Astrocyte (in vitro differentiated cells and primary cell): ENCODE measurements around the gene IL4R. TPM values are rescaled to one million over a fixed set of nuclear protein-coding genes. Genes with fewer than 3 reads are reported as not detected.
"Not testable (repeated sequence)": the region's sequence is repeated elsewhere in the genome, so short reads cannot be mapped to it uniquely, and the experiment has no call there.

Source experiments
- DNase-seq: peaks from one replicate; pipeline ENCODE4 v3.0.0-alpha.2; 2010; ENCODE audit warnings: low read depth
- FAIRE-seq: peaks from 2 replicates; lab custom pipeline; 2011; peaks lifted over from hg19 to GRCh38; lab: Jason Lieb, UNC
- H2AFZ ChIP-seq: 2 replicates; pipeline ENCODE4 v1.6.0; 2012; ENCODE audit warnings: low read depth, low read length, inconsistent platforms
- H3K27ac ChIP-seq: 2 replicates; pipeline ENCODE4 v1.5.1; 2011; ENCODE audit warnings: low read depth, low read length, inconsistent platforms
- H3K27me3 ChIP-seq: 2 replicates; pipeline ENCODE4 v1.6.0; 2011; ENCODE audit warnings: low read length, inconsistent platforms; ENCODE audit not compliant: insufficient read depth
- H3K36me3 ChIP-seq: 2 replicates; pipeline ENCODE4 v1.5.1; 2011; ENCODE audit warnings: low read length, inconsistent platforms; ENCODE audit not compliant: insufficient read depth
- H3K4me1 ChIP-seq: 2 replicates; pipeline ENCODE4 v1.5.1; 2011; ENCODE audit warnings: low read length, inconsistent platforms; ENCODE audit not compliant: insufficient read depth
- H3K4me2 ChIP-seq: 2 replicates; pipeline ENCODE4 v1.6.0; 2012; ENCODE audit warnings: low read length, inconsistent platforms
- H3K4me3 ChIP-seq: 2 replicates; pipeline ENCODE4 v1.5.1; 2011; ENCODE audit warnings: low read depth, mild to moderate bottlenecking, low read length, inconsistent platforms; ENCODE audit not compliant: insufficient read depth
- H3K79me2 ChIP-seq: 2 replicates; pipeline ENCODE4 v1.6.0; 2012; ENCODE audit warnings: mild to moderate bottlenecking, low read length, inconsistent platforms; ENCODE audit not compliant: insufficient read depth
- H3K9ac ChIP-seq: 2 replicates; pipeline ENCODE4 v1.6.0; 2012; ENCODE audit warnings: mild to moderate bottlenecking, low read length, inconsistent platforms
- H3K9me3 ChIP-seq: 2 replicates; pipeline ENCODE4 v1.5.1; 2012; ENCODE audit warnings: low read depth, mild to moderate bottlenecking, low read length, inconsistent platforms; ENCODE audit not compliant: insufficient read depth
- H4K20me1 ChIP-seq: 2 replicates; pipeline ENCODE4 v1.6.0; 2012; ENCODE audit warnings: low read length, inconsistent platforms; ENCODE audit not compliant: insufficient read depth
- H3K27ac Mint-ChIP-seq: one replicate; pipeline ENCODE4 v1.8.0; 2021; ENCODE audit warnings: mild to moderate bottlenecking, mixed read lengths; ENCODE audit not compliant: unreplicated experiment
- H3K27me3 Mint-ChIP-seq: one replicate; pipeline ENCODE4 v1.8.0; 2021; ENCODE audit warnings: low read depth, mixed read lengths; ENCODE audit not compliant: unreplicated experiment
- H3K36me3 Mint-ChIP-seq: one replicate; pipeline ENCODE4 v1.8.0; 2021; ENCODE audit warnings: low read depth, mixed read lengths; ENCODE audit not compliant: unreplicated experiment
- H3K4me1 Mint-ChIP-seq: one replicate; pipeline ENCODE4 v1.8.0; 2021; ENCODE audit warnings: low read depth, mixed read lengths; ENCODE audit not compliant: unreplicated experiment
- H3K4me3 Mint-ChIP-seq: one replicate; pipeline ENCODE4 v1.8.0; 2021; ENCODE audit warnings: mild to moderate bottlenecking, moderate library complexity, mixed read lengths; ENCODE audit not compliant: unreplicated experiment
- H3K9me3 Mint-ChIP-seq: one replicate; pipeline ENCODE4 v1.8.0; 2021; ENCODE audit warnings: mild to moderate bottlenecking, mixed read lengths; ENCODE audit not compliant: unreplicated experiment
- EZH2 ChIP-seq: IDR thresholded peaks from 2 replicates; pipeline ENCODE4 v1.6.1; 2012; ENCODE audit warnings: mild to moderate bottlenecking, low read length, inconsistent platforms; ENCODE audit not compliant: insufficient read depth
- total RNA-seq: library from RNA; stranded (reverse); gene quantifications from 2 replicates; pipeline ENCODE4 v1.2.1, GENCODE V29; 2021
- TF ChIP-seq, protein P1 (sequence below): IDR thresholded peaks from 2 replicates; pipeline ENCODE4 v1.5.1; 2011; ENCODE audit warnings: low read depth, mild to moderate bottlenecking, inconsistent platforms, low read length, moderate library complexity; ENCODE audit not compliant: insufficient read depth

Gene IL4R
- total RNA-seq, 1 donor from 2014 or later = 17.5 TPM

- FAIRE-seq (no peak), DNase-seq (no peak)
- no peaks in the 10 kb centered on the region for H3K36me3 Mint-ChIP-seq
- peaks cover 2% of the 10 kb centered on the region for H3K9me3 Mint-ChIP-seq
- Histone ChIP-seq H3K4me3 (no peak overlapping the region), H3K9me3 (no peaks in the 10 kb centered on the region), H3K9ac (no peak overlapping the region), H2AFZ (no peak overlapping the region), H3K36me3 (no peaks in the 10 kb centered on the region), H3K27ac (no peak overlapping the region), H3K79me2 (peaks cover 9% of the 10 kb centered on the region), H3K4me1 (peaks cover 13% of the 10 kb centered on the region), H4K20me1 (no peaks in the 10 kb centered on the region), H3K4me2 (no peak overlapping the region), H3K27me3 (no peaks in the 10 kb centered on the region)
- no peak overlapping the region for H3K4me3 Mint-ChIP-seq
- TF ChIP-seq, protein P1, sequence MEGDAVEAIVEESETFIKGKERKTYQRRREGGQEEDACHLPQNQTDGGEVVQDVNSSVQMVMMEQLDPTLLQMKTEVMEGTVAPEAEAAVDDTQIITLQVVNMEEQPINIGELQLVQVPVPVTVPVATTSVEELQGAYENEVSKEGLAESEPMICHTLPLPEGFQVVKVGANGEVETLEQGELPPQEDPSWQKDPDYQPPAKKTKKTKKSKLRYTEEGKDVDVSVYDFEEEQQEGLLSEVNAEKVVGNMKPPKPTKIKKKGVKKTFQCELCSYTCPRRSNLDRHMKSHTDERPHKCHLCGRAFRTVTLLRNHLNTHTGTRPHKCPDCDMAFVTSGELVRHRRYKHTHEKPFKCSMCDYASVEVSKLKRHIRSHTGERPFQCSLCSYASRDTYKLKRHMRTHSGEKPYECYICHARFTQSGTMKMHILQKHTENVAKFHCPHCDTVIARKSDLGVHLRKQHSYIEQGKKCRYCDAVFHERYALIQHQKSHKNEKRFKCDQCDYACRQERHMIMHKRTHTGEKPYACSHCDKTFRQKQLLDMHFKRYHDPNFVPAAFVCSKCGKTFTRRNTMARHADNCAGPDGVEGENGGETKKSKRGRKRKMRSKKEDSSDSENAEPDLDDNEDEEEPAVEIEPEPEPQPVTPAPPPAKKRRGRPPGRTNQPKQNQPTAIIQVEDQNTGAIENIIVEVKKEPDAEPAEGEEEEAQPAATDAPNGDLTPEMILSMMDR = no peak
- no peak for TF ChIP-seq EZH2
- H3K4me1 Mint-ChIP-seq = peaks cover 9% of the 10 kb centered on the region
- H3K27me3 Mint-ChIP-seq = no peaks in the 10 kb centered on the region
- H3K27ac Mint-ChIP-seq = no peak overlapping the region
Measured at GRCh38 chr16:27270349-27270748, 43.4 kb upstream of the IL4R start.

- no peak overlapping the region for H3K27ac Mint-ChIP-seq
- H3K27ac ChIP-seq = no peak overlapping the region
Measured at GRCh38 chr16:27272076-27272475, 41.7 kb upstream of the IL4R start.

DNA sequence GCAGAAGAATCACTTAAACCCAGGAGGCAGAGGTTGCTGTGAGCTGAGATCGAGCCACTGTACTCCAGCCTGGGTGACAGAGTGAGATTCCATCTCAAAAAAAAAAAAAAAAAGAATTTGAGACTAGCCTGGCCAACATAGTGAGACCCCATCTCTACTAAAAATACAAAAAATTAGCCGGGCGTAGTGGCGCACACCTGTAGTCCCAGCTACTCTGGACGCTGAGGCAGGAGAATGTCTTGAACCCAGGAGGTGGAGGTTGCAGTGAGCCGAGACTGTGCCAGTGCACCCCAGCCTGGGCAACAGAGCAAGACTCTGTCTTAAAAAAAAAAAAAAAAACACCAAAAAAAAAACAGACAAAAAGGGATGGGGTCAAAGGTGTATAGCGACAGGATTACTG lies 41.1 kb upstream of the IL4R start:
- not testable (repeated sequence) for H3K4me1 Mint-ChIP-seq

More at GRCh38 chr16:27272076-27272475, 41.7 kb upstream of the IL4R start:
- Mint-ChIP-seq H3K27me3 (no peaks in the 10 kb centered on the region), H3K4me1 (peaks cover 9% of the 10 kb centered on the region), H3K4me3 (no peak overlapping the region), H3K9me3 (peaks cover 2% of the 10 kb centered on the region), H3K36me3 (no peaks in the 10 kb centered on the region)
- no peaks in the 10 kb centered on the region for H4K20me1 ChIP-seq
- H3K4me3 ChIP-seq = no peak overlapping the region
- H3K4me1 ChIP-seq = peaks cover 13% of the 10 kb centered on the region
- H3K4me2 ChIP-seq = no peak overlapping the region
- FAIRE-seq (no peak), DNase-seq (no peak)
- no peaks in the 10 kb centered on the region for H3K36me3 ChIP-seq
- TF ChIP-seq EZH2 = no peak
- TF ChIP-seq, protein P1 = no peak
- no peak overlapping the region for H3K9ac ChIP-seq
- no peak overlapping the region for H2AFZ ChIP-seq
- H3K9me3 ChIP-seq = no peaks in the 10 kb centered on the region
- peaks cover 9% of the 10 kb centered on the region for H3K79me2 ChIP-seq
- no peaks in the 10 kb centered on the region for H3K27me3 ChIP-seq

More for the DNA sequence above, 41.1 kb upstream of the IL4R start:
- H3K27me3 Mint-ChIP-seq, H3K4me2 ChIP-seq, DNase-seq, H3K27ac ChIP-seq, H3K36me3 ChIP-seq, FAIRE-seq, H3K9me3 Mint-ChIP-seq, H3K9me3 ChIP-seq, H3K4me3 ChIP-seq, H3K79me2 ChIP-seq, H4K20me1 ChIP-seq, H2AFZ ChIP-seq, H3K27me3 ChIP-seq, H3K4me3 Mint-ChIP-seq, H3K9ac ChIP-seq, H3K27ac Mint-ChIP-seq, H3K36me3 Mint-ChIP-seq: not testable (repeated sequence)
- H3K4me1 ChIP-seq = peaks cover 13% of the 10 kb centered on the region
